ENCODE measurements around the gene CACHD1. TPM values are rescaled to one million over a fixed set of nuclear protein-coding genes. Genes with fewer than 3 reads are reported as not detected.

CACHD1 gene
- total and polyA plus RNA-seq, 11 donors = 0.89 to 10.0 (median 2.4) TPM

DNA sequence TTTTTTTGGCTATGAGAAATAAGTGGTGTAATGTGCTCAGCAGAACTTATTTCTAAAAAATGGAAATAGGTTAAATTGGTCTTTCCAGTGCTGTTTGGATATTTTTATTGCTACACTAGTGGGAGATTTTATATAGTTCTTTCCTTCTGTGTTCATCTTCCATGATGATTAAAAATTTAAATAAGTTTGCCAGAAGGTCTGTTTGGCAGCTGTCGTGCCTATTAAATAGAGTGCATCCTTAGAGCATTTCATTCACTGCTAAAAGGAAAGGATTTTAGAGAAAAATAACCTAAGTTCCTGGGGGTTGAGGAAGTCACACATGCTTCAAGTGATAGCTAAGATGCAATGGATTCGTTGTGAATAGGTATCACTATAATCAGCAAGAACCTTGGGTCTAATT, 245.3 kb downstream of the CACHD1 start:
- H3K9me3 ChIP-seq = no peaks in the 10 kb centered on the region
- 54 to 68% (median 60%) methylated on average over 2 of the region's 2 CpGs for WGBS, 4 donors
- no peaks in the 10 kb centered on the region for H3K27me3 ChIP-seq
- H3K36me3 ChIP-seq = no peaks in the 10 kb centered on the region
- no peaks in the 10 kb centered on the region for H3K4me1 ChIP-seq
- intact Hi-C loops (cut with DNase I) = no loop called here
- H3K4me3 ChIP-seq = no peak overlapping the region
- no peak overlapping the region for H3K27ac ChIP-seq
- no peak for DNase-seq
- TF ChIP-seq POLR2A (IDR thresholded peaks at IDR 0.05) = no peak
- TF ChIP-seq, protein P1, sequence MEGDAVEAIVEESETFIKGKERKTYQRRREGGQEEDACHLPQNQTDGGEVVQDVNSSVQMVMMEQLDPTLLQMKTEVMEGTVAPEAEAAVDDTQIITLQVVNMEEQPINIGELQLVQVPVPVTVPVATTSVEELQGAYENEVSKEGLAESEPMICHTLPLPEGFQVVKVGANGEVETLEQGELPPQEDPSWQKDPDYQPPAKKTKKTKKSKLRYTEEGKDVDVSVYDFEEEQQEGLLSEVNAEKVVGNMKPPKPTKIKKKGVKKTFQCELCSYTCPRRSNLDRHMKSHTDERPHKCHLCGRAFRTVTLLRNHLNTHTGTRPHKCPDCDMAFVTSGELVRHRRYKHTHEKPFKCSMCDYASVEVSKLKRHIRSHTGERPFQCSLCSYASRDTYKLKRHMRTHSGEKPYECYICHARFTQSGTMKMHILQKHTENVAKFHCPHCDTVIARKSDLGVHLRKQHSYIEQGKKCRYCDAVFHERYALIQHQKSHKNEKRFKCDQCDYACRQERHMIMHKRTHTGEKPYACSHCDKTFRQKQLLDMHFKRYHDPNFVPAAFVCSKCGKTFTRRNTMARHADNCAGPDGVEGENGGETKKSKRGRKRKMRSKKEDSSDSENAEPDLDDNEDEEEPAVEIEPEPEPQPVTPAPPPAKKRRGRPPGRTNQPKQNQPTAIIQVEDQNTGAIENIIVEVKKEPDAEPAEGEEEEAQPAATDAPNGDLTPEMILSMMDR (IDR thresholded peaks at IDR 0.05) = no peak
- no peak for ATAC-seq

DNA sequence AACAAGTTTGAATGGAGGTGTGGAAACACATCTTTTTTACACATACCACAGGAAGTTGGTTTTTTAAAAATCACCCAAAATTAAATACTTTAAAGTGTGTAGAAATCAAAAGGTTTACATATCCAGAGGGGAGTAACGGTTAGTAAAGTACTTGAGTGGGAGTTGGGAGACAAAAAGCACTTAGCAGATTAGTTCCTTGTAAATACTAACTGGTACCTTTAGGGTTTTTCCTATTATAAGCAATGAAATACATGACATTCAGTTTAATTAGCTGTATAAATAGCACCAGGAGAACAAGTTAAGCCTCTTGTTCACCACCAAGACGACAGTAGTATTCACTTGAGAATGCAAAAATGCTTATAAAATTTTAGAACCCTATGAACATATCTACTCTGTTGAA, 251.2 kb downstream of the CACHD1 start:
- Histone ChIP-seq H3K27ac (peak overlapping the region in 2 of 12 donors; percentile 13 to 43), H3K27me3 (no peaks in the 10 kb centered on the region), H3K9me3 (no peaks in the 10 kb centered on the region), H3K36me3 (no peaks in the 10 kb centered on the region), H3K4me1 (peaks cover 0 to 6% (median 0%) of the 10 kb centered on the region in 12 donors), H3K4me3 (no peak overlapping the region)
- ATAC-seq (peak in 1 of 4 donors; percentile 24), DNase-seq (no peak)
- intact Hi-C loops (cut with DNase I) = no loop called here
- WGBS, 4 donors = 70 to 79% (median 73%) methylated on average over 2 of the region's 2 CpGs
- no peak for TF ChIP-seq POLR2A (IDR thresholded peaks at IDR 0.05)
- TF ChIP-seq, protein P1 (IDR thresholded peaks at IDR 0.05) = no peak

DNA sequence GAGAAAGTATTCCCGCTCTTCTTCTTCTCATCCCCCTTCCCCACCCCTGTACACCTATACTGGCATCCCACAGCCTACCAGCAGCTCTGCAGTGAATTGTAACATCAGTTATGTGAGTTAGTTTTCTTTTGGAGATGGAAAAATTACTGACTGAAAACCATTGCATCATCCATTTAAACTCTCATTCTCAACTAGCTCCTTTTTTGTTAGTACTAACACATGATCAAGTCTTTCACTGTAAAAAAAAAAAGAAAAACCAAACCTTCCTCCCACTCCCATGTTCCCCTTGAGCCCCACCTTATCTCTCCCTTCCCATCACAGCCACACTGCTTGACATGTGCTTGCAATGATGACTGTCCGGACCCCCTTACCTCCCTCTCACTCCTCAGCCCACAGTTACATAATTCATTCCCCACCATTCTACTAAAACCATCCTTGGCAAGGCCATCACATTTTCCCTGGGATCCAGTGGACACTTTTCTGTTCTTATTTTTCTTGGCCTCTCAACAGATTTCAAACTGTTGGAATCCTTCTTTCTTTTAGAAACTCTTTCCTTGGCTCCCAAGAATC, 251.7 kb downstream of the CACHD1 start:
- 64 to 74% (median 71%) methylated on average over 2 of the region's 2 CpGs for WGBS, 4 donors
- Histone ChIP-seq H3K4me3 (no peak overlapping the region), H3K9me3 (no peaks in the 10 kb centered on the region), H3K27ac (peak overlapping the region in 3 of 12 donors; percentile 13 to 53 (median 43)), H3K36me3 (no peaks in the 10 kb centered on the region), H3K4me1 (peaks cover 0 to 6% (median 0%) of the 10 kb centered on the region in 12 donors), H3K27me3 (no peaks in the 10 kb centered on the region)
- DNase-seq = peak in 2 of 5 donors; percentile 14 to 24
- ATAC-seq = peak in 1 of 4 donors; percentile 81
- TF ChIP-seq, protein P1 (IDR thresholded peaks at IDR 0.05) = no peak
- TF ChIP-seq POLR2A (IDR thresholded peaks at IDR 0.05) = no peak
- intact Hi-C loops (cut with DNase I) = no loop called here

DNA sequence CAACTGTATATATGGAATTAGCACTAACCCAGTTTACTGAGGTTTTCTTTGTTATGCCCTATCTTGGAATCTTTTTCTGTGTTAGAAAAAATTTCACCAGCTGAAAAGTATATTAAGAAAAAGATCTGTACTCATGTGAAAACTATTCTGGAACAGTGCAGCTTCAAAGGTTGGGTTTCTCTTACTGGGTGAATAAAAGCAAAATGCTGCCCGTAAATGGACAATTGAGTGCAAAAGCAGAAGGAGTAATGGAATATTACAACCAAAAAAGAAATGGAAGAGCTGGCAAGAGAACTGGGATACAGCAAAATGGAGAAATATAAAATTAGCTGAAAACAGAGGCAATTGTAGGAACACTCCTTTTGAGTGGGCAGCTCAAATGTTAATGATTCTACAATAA, 257.9 kb downstream of the CACHD1 start:
- TF ChIP-seq POLR2A (IDR thresholded peaks at IDR 0.05) = no peak
- TF ChIP-seq, protein P1 (IDR thresholded peaks at IDR 0.05) = no peak
- Histone ChIP-seq H3K4me3 (no peak overlapping the region), H3K9me3 (no peaks in the 10 kb centered on the region), H3K27ac (no peak overlapping the region), H3K27me3 (peaks cover 0 to 3% (median 0%) of the 10 kb centered on the region in 9 donors), H3K4me1 (no peaks in the 10 kb centered on the region), H3K36me3 (no peaks in the 10 kb centered on the region)
- ATAC-seq (no peak), DNase-seq (no peak)
- WGBS, 4 donors = 87 to 95% (median 93%) methylated on average over 1 of the region's 1 CpG
- intact Hi-C loops (cut with DNase I) = no loop called here
